HFF-Myc (cell line): Measurements from ENCODE around the gene FOXP1.

Source experiments
- DNase-seq: peaks from one replicate; pipeline ENCODE4 v3.0.0-alpha.2; 2011; ENCODE audit warnings: low read depth; ENCODE audit errors: extremely low read depth
- H3K4me3 ChIP-seq: replicated peaks from 2 replicates; pipeline ENCODE4 v1.5.1; 2011; ENCODE audit warnings: low read depth, mild to moderate bottlenecking, control low read depth, low read length
- TF ChIP-seq, protein P1 (sequence below): IDR thresholded peaks from 2 replicates; pipeline ENCODE4 v1.5.1; 2012; ENCODE audit warnings: mild to moderate bottlenecking, low read depth, low read length, control low read depth; ENCODE audit errors: missing control alignments

Gene FOXP1

DNA sequence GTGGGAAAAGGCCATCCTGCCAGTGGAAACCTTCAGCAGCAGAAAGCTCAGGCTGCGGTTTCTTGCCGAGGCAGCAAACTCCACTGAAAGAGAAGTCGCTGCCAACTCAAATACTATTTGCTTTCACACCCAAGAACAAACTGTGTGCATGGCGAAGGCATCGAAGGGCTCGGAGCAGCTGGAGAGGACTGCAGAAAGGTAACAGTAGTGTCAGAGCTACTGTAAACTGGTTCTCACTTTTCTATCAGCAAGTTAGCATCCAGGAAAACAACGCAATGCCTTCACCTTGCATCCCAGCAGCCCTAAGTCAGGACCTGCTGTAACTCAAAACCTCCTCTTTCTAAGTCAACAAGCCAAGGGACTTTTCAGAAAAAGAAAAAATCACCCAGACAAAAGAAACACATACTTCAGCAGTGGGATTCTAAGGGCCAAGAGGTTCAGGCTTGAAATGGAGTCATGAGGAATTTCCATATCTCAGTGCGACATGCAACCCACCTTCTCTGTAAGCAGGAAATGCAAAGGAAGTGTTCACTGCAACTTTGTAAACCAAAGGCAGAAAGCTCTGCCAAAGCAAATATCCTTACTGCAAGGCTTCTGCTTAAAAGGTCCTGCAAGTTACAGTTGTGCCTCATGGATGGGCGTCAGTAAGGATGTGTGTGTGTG lies 193.5 kb downstream of the FOXP1 start:
- TF ChIP-seq, protein P1, sequence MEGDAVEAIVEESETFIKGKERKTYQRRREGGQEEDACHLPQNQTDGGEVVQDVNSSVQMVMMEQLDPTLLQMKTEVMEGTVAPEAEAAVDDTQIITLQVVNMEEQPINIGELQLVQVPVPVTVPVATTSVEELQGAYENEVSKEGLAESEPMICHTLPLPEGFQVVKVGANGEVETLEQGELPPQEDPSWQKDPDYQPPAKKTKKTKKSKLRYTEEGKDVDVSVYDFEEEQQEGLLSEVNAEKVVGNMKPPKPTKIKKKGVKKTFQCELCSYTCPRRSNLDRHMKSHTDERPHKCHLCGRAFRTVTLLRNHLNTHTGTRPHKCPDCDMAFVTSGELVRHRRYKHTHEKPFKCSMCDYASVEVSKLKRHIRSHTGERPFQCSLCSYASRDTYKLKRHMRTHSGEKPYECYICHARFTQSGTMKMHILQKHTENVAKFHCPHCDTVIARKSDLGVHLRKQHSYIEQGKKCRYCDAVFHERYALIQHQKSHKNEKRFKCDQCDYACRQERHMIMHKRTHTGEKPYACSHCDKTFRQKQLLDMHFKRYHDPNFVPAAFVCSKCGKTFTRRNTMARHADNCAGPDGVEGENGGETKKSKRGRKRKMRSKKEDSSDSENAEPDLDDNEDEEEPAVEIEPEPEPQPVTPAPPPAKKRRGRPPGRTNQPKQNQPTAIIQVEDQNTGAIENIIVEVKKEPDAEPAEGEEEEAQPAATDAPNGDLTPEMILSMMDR = no peak
- no peak for DNase-seq
- H3K4me3 ChIP-seq = no peak overlapping the region

DNA sequence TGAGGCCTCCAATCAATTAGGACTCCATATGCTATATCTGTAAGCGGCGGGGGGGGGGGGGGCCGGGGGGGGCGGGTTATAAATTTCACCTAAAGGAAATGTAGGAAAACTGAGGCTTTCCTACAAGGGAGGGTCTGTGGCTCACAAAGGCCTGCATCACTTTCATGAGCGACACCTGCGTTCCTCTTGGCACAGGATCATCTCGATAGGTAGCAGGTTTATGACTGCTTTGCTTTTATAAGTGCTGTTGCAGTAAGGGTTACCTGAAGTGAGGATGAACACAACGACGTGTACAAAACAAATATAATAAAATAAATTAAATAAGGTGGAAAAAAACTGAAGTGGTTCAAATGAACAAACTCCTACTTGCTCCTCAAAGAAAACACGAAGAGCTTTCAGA lies 194.3 kb downstream of the FOXP1 start:
- H3K4me3 ChIP-seq = no peak overlapping the region
- no peak for DNase-seq
- TF ChIP-seq, protein P1 = no peak

DNA sequence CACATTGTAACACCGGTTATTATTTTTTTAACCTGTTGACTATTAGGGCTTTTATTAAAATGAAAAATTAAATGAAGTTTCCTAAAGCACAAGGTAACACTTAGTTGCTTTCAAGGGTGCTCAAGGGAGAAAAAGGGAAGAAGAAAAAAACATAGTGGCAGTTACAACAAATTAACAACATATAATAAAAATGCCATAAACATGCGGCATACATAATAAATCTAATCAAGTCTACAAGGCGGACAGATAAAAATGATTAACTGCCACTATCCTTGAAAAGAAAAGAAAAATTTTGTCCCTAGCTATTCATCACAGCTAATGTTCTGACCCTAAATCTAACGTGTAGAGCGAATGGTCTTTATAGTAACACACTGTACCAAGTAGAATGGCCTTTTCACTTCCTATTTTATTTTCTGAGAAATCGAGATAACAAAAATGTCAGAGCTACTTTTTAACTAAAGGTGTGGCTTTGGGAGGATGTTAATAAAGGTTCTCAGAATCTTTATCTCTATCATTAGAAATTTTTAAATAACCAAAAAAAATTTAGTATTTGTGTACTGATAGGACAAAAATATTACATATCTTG lies 194.9 kb downstream of the FOXP1 start:
- DNase-seq = no peak
- H3K4me3 ChIP-seq = no peak overlapping the region
- TF ChIP-seq, protein P1 = no peak

DNA sequence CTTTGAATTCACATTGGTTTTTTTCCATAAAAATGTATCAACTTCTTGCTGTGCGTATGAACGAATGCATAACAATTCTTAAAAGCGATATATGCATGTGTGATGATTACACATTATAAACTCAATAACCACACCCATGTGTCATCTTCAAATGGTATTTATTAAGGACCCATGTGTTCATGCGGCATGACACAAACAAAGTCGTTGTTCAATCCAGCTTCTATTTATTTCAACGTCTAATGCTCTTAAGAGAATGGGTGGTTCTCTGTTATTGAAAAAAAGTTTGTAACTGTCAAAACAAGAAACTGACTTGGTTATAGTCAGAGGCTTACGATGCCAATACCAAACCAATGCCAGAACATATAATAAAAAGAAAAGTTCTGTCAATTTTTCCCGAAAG lies 195.9 kb downstream of the FOXP1 start:
- H3K4me3 ChIP-seq = no peak overlapping the region
- DNase-seq = no peak
- TF ChIP-seq, protein P1 = no peak

DNA sequence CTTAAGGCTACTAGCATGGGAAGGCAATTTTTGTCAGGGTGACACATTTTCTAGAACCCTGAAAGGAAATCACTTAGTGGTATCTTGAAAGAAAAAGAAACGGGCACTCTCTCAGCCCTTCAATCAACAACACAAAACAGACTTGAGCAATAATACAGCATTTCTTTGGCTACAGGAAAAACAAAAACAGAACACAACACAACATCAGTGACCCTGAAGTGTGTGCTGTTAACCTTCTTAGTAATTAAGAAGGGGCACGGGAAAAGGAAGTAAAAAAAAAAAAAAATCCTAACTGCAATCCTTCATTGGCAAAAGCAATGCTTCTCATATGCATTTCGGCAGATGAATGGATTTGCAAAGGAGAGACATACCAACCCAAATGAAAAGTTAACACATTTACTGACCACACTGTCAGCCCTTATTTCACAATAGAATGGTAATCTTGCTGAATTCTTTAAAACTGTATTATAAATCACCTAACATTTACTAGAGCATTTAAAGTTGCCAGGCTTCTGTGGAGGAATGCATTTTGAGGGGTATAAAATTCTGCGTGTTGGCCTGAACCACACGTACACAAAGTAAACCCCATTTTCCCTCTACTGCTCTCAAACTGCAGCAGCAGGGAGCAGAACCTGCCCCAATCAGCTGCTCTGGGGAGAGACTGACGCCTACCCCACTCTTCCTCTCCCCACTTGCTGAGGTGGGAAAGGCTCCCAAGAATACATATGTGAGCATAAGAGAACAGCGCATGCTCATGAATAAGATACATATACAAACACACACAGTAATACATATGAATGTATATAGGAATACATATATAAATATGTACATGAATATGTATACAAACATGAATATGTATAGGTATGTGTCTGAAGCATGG lies 198.5 kb downstream of the FOXP1 start:
- H3K4me3 ChIP-seq = no peak overlapping the region
- TF ChIP-seq, protein P1 = no peak
- DNase-seq = no peak

DNA sequence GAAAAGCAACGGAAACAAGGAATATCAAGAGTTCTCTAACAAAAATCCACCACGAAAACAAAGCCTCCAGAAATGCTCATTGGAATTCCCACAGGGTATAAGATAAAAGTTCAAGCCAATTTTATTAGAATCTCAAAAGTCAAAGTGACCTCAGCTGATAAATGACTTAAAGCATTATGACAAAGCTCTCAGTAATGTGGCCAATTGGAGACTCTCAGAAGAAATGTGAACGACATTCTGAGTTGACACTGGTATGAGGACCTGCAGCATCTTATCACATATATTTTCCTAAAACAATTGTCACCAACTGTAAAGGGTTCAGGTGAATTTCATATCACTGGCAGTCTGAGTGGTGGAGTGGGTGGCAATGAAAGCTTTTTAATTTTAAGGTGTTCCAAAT lies 199.1 kb downstream of the FOXP1 start:
- no peak for DNase-seq
- no peak overlapping the region for H3K4me3 ChIP-seq
- TF ChIP-seq, protein P1 = no peak
